ENCODE measurements around the gene TRPV3. TPM values are rescaled to one million over a fixed set of nuclear protein-coding genes. Genes with fewer than 3 reads are reported as not detected.

Gene TRPV3
- total and polyA plus RNA-seq, 2 donors (not counting 3 experiments of a cell fraction or from before 2014, with no cell fraction given): 0.01 TPM; not detected in 1

- no peak overlapping the region for H3K9ac ChIP-seq (replicated peaks; ENCODE audit: extremely low read depth, insufficient read depth, low read length)
- no peak overlapping the region for H3K4me3 ChIP-seq (replicated peaks in 1 of 3; ENCODE audit: insufficient read depth in 1 of 3, low read depth in 1 of 3, low read length in 3 of 3)
- ChIA-PET POLR2A (no interaction called here), CTCF (no interaction called here)
- FAIRE-seq: no peak
- no peaks in the 10 kb centered on the region for H3K9me1 ChIP-seq (replicated peaks; ENCODE audit: control insufficient read depth, extremely low read depth, insufficient read depth, low read length)
- H3K27me3 ChIP-seq (ENCODE audit: control insufficient read depth in 2 of 2, insufficient read depth in 2 of 2, low read length in 2 of 2): no peaks in the 10 kb centered on the region
- H3K36me3 ChIP-seq (ENCODE audit: control insufficient read depth in 2 of 2, extremely low read depth in 1 of 2, insufficient read depth in 2 of 2, low read length in 2 of 2): no peaks in the 10 kb centered on the region
- TF ChIP-seq CTCF (IDR thresholded peaks at IDR 0.05; ENCODE audit: extremely low read depth in 1 of 2, insufficient read depth in 1 of 2, low read depth in 1 of 2, low read length in 2 of 2): no peak
- TF ChIP-seq JUN (IDR thresholded peaks at IDR 0.05; ENCODE audit: borderline replicate concordance, insufficient read depth, insufficient read length, low read depth): no peak
- TF ChIP-seq EZH2 (IDR thresholded peaks at IDR 0.05; ENCODE audit: borderline replicate concordance, low read depth, low read length, severe bottlenecking): no peak
- intact Hi-C loops (cut with micrococcal nuclease) (no loop called here), dilution Hi-C loops (cut with MboI; ENCODE audit: extremely low pct_ligation_motif_present, low sequenced_read_pairs) (no loop called here)
- no peak overlapping the region for H3K27ac ChIP-seq (ENCODE audit: insufficient read depth, low read depth, low read length)
- no peaks in the 10 kb centered on the region for H3K79me2 ChIP-seq (ENCODE audit: control insufficient read depth, insufficient read depth, low read length)
- H3K4me2 ChIP-seq (ENCODE audit: insufficient read depth, low read length): no peak overlapping the region
- H3K4me1 ChIP-seq (ENCODE audit: control insufficient read depth, extremely low read depth, insufficient read depth, low read length): no peaks in the 10 kb centered on the region
- H3K9me3 ChIP-seq (replicated peaks; ENCODE audit: control insufficient read depth, insufficient read depth, low read length): no peaks in the 10 kb centered on the region
- BruUV-seq (replicated peaks): no TSS peak
- H2AFZ ChIP-seq (ENCODE audit: low read depth, low read length): no peak overlapping the region
- no peak for DNase-seq (ENCODE audit: low read depth, low spot score)
- H4K20me1 ChIP-seq (replicated peaks; ENCODE audit: control insufficient read depth, extremely low read depth, insufficient read depth, low read length): no peaks in the 10 kb centered on the region
Measured at GRCh38 chr17:3589784-3590183, 32.2 kb upstream of the TRPV3 start.

- CTCF ChIA-PET: no interaction called here
- no peak for FAIRE-seq
Measured at GRCh38 chr17:3585826-3586225, 28.2 kb upstream of the TRPV3 start.

More at GRCh38 chr17:3585826-3586225, 28.2 kb upstream of the TRPV3 start:
- Histone ChIP-seq H3K4me1 (ENCODE audit: control insufficient read depth, extremely low read depth, insufficient read depth, low read length) (no peaks in the 10 kb centered on the region), H3K27me3 (ENCODE audit: control insufficient read depth in 2 of 2, insufficient read depth in 2 of 2, low read length in 2 of 2) (no peaks in the 10 kb centered on the region), H4K20me1 (replicated peaks; ENCODE audit: control insufficient read depth, extremely low read depth, insufficient read depth, low read length) (no peaks in the 10 kb centered on the region), H3K4me3 (replicated peaks in 1 of 3; ENCODE audit: insufficient read depth in 1 of 3, low read depth in 1 of 3, low read length in 3 of 3) (no peak overlapping the region), H3K27ac (ENCODE audit: insufficient read depth, low read depth, low read length) (no peak overlapping the region), H2AFZ (ENCODE audit: low read depth, low read length) (no peak overlapping the region), H3K4me2 (ENCODE audit: insufficient read depth, low read length) (no peak overlapping the region), H3K9me3 (replicated peaks; ENCODE audit: control insufficient read depth, insufficient read depth, low read length) (no peaks in the 10 kb centered on the region), H3K79me2 (ENCODE audit: control insufficient read depth, insufficient read depth, low read length) (no peaks in the 10 kb centered on the region), H3K9ac (replicated peaks; ENCODE audit: extremely low read depth, insufficient read depth, low read length) (no peak overlapping the region), H3K36me3 (ENCODE audit: control insufficient read depth in 2 of 2, extremely low read depth in 1 of 2, insufficient read depth in 2 of 2, low read length in 2 of 2) (no peaks in the 10 kb centered on the region), H3K9me1 (replicated peaks; ENCODE audit: control insufficient read depth, extremely low read depth, insufficient read depth, low read length) (no peaks in the 10 kb centered on the region)
- POLR2A ChIA-PET: no interaction called here
- DNase-seq (ENCODE audit: low read depth, low spot score): no peak
- BruUV-seq (replicated peaks): no TSS peak
- dilution Hi-C loops (cut with MboI; ENCODE audit: extremely low pct_ligation_motif_present, low sequenced_read_pairs): no loop called here
- intact Hi-C loops (cut with micrococcal nuclease): no loop called here
- no peak for TF ChIP-seq MAX (IDR thresholded peaks at IDR 0.05; ENCODE audit: insufficient read depth, insufficient read length)
- no peak for TF ChIP-seq GATA2 (IDR thresholded peaks at IDR 0.05; ENCODE audit: insufficient read depth, insufficient read length, low read depth, low read length)
- TF ChIP-seq POLR2A (IDR thresholded peaks at IDR 0.05; ENCODE audit: low read depth, low read length): no peak
- TF ChIP-seq CTCF (IDR thresholded peaks at IDR 0.05; ENCODE audit: extremely low read depth in 1 of 2, insufficient read depth in 1 of 2, low read depth in 1 of 2, low read length in 2 of 2): no peak
- no peak for TF ChIP-seq MYC (IDR thresholded peaks at IDR 0.05; ENCODE audit: low read depth, low read length)
- TF ChIP-seq POLR2AphosphoS5 (IDR thresholded peaks at IDR 0.05; ENCODE audit: insufficient read depth, low read depth, low read length): no peak
- TF ChIP-seq FOS (IDR thresholded peaks at IDR 0.05; ENCODE audit: borderline replicate concordance, insufficient read depth, low read length): no peak
- no peak for TF ChIP-seq JUN (IDR thresholded peaks at IDR 0.05; ENCODE audit: borderline replicate concordance, insufficient read depth, insufficient read length, low read depth)
- no peak for TF ChIP-seq EZH2 (IDR thresholded peaks at IDR 0.05; ENCODE audit: borderline replicate concordance, low read depth, low read length, severe bottlenecking)

Data from endothelial cell of umbilical vein (primary cell).